ENCODE data around the gene PAK4. TPM values are rescaled to one million over a fixed set of nuclear protein-coding genes. Genes with fewer than 3 reads are reported as not detected.
"Not testable (repeated sequence)": the region's sequence is repeated elsewhere in the genome, so short reads cannot be mapped to it uniquely, and the experiment has no call there.

PAK4 gene
- total RNA-seq, 1 donor from 2014 or later, result 27.5 TPM

DNA sequence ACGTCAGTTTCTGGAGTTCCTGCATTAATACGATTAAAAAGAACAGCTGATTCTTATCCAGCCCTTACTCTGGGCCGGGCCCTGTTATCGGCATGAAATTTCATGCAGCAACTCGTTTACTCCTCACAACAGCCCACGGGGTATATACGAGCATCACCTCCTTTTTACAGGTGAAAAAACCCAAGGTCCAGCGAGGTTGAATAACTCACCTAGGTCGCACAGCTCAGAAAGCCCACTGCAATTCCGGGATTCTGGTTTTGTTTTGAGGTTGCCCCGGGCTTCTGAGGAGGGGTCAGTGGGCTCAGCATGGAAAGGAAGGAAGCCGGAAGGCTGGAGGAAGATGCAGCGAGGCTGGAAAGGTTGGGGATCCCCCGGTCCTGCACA is 42.0 kb upstream of the PAK4 start:
- TF ChIP-seq, protein P1, sequence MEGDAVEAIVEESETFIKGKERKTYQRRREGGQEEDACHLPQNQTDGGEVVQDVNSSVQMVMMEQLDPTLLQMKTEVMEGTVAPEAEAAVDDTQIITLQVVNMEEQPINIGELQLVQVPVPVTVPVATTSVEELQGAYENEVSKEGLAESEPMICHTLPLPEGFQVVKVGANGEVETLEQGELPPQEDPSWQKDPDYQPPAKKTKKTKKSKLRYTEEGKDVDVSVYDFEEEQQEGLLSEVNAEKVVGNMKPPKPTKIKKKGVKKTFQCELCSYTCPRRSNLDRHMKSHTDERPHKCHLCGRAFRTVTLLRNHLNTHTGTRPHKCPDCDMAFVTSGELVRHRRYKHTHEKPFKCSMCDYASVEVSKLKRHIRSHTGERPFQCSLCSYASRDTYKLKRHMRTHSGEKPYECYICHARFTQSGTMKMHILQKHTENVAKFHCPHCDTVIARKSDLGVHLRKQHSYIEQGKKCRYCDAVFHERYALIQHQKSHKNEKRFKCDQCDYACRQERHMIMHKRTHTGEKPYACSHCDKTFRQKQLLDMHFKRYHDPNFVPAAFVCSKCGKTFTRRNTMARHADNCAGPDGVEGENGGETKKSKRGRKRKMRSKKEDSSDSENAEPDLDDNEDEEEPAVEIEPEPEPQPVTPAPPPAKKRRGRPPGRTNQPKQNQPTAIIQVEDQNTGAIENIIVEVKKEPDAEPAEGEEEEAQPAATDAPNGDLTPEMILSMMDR (conservative IDR thresholded peaks at IDR 0.05; ENCODE audit: low read depth, low read length), result no peak
- DNase-seq (ENCODE audit: low read depth), result no peak
- H3K4me3 ChIP-seq (ENCODE audit: low read depth, low read length), result no peak overlapping the region

DNA sequence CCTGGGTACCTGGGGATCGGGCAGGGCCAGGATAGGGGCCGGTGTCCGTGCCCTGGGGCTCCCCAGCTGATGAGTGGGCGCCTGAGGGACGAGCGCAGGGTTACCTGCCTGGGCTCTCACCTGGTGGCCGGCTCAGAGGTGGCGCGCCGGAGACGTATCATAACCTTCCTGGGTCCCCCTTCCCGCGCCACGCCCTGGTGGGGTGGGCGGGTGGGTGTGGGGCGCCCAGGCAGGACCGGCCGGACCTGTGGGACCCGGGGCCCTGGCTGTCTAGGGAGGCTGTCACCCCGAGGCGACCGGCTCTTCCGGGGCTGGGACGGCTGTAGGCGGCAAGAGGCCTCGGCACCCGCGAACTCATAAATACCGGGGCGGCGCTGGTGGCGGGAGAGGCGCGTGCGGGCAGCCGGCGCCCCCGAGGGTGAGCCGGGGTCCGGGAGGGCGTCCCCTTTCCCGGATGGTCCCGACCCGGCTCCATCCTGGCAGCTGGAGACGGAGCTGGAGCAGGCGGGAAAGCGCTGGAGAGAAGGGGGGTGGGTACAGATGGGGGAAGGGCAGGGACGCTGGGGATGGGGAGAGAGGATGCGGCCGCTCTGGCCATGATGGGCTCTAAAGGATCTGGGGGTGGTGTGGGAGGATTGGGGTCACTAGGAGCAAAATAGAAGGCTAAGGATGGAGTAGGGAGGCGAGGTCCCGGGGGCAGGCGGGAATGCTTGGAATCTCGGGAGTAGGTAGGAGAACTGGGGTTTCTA is 41.4 kb upstream of the PAK4 start, which contains the start of gene ACP7:
Gene ACP7, plus strand, starts transcription at position 386 of the 749 bp plus-strand sequence. CDS start 902 bp downstream, outside the sequence.
- DNase-seq (ENCODE audit: low read depth), result no peak
- TF ChIP-seq, protein P1 (conservative IDR thresholded peaks at IDR 0.05; ENCODE audit: low read depth, low read length), result no peak
- H3K4me3 ChIP-seq (ENCODE audit: low read depth, low read length), result no peak within 1 kb of the TSS

DNA sequence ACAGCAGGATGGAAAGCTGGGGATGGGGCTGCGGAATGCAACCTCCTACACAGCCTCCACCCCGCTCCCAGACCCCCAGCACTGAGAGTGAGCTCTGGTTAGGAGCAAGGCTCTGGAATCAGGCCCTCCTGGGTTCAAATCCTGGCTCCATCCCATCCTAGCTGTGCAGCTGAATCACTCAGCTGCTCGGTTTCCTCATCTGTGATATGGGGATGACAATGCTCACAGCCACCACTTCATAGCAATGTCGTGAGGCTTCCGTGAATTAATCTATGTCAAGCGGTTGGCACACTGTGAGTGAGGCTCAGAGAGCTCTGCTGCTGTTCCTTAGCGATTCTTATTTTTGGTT is 40.9 kb upstream of the PAK4 start:
- TF ChIP-seq, protein P1 (conservative IDR thresholded peaks at IDR 0.05; ENCODE audit: low read depth, low read length), result no peak
- DNase-seq (ENCODE audit: low read depth), result no peak
- H3K4me3 ChIP-seq (ENCODE audit: low read depth, low read length), result no peak overlapping the region

DNA sequence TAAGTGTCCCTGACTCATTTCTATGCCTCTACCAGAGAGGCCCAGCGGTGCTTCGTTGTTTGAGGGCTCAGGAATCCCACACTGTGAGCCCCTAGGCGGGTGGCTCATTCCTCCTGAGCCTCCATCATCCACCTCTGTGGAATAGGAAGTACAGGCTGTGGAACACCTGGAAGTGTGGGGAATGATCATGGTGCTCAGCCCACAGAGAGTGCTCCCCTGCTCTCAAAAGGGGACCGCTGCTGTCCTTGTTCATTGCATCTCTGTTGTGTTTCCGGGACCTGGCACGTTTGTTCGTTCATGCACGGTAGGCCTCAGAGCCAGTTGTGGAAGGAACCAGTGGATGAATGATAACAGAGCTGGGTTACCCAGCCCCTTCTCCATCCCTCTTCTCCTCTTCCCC is 40.2 kb upstream of the PAK4 start:
- no peak for DNase-seq (ENCODE audit: low read depth)
- no peak overlapping the region for H3K4me3 ChIP-seq (ENCODE audit: low read depth, low read length)
- TF ChIP-seq, protein P1 (conservative IDR thresholded peaks at IDR 0.05; ENCODE audit: low read depth, low read length), result no peak

DNA sequence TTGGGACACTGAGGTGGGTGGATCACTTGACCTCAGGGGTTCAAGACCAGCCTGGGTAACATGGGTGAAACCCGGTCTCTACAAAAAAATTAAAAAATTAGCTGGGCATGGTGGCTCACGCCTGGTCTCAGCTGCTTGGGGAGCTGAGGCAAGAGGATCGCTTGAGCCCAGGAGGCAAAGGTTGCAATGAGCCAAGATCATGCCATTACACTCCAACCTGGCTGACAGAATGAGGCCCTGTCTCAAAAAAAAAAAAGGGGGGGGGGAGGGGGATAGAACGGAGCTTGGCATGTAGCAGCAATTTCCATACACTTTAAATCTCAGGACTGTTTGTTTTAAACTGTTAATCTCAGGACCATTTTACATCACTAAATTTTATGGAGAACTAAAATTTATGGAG is 39.2 kb upstream of the PAK4 start:
- DNase-seq (ENCODE audit: low read depth), result no peak
- TF ChIP-seq, protein P1 (conservative IDR thresholded peaks at IDR 0.05; ENCODE audit: low read depth, low read length), result no peak
- no peak overlapping the region for H3K4me3 ChIP-seq (ENCODE audit: low read depth, low read length)

DNA sequence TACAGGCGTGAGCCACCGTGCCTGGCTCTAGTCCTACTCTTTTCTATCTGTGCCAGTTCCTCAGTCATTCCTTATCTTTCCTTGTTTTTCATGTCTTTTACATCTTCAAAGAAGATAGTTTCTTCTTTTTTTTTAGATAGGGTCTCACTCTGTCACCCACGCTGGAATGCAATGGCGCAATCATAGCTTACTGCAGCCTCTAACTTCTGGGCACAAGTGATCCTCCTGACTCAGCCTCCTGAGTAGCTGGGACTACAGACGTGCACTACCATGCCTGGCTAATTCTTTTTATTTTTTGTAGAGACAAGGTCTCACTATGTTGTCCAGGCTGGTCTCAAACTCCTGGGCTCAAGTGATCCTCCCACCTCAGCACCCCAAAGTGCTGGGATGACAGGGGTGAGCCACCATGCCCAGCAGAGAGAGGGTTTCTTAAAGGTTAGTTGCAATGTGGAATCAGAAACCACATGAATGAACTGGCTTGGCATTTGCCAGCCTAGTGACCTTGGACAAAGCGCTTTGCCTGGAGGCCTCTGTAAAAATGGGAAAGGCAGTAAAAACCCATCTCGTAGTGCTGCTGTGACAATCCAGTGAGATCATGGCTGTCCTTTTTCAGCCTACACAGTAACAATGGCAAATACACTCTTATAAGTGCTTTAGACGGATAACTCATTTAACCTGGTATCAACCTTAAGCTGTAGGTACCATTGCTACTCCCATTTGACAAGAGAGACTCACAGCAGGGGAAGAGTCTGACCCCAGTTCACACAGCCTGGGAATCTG is 37.5 kb upstream of the PAK4 start:
- H3K4me3 ChIP-seq (ENCODE audit: low read depth, low read length), result no peak overlapping the region
- DNase-seq (ENCODE audit: low read depth), result no peak
- TF ChIP-seq, protein P1 (conservative IDR thresholded peaks at IDR 0.05; ENCODE audit: low read depth, low read length), result no peak

DNA sequence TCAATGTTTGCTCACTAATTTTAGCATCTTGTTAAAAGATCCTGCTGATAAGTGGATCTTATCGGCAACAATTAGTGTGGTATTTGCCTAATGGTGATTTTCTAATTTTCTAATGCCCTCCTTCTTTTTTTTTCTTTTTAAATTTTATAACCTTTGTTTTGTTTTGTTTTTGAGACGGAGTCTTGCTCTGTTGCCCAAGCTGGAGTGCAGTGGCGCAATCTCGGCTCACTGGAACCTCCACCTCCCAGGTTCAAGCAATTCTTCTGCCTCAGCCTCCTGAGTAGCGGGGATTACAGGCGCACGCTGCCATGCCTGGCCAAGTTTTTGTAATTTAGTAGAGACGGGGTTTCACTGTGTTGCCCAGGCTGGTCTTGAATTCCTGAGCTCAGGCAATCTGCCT is 35.6 kb upstream of the PAK4 start:
- not testable (repeated sequence) for DNase-seq (ENCODE audit: low read depth); H3K4me3 ChIP-seq (ENCODE audit: low read depth, low read length)

Data from epithelial cell of proximal tubule (primary cell).